HG02623 (cell line): ENCODE results near the gene PTPA.
"Not testable (repeated sequence)": the region's sequence is repeated elsewhere in the genome, so short reads cannot be mapped to it uniquely, and the experiment has no call there.

Experiments
- ATAC-seq: cut with Tn5 transposase; IDR thresholded peaks from one replicate; pipeline ENCODE4 v1.9.1; 2021; ENCODE audit warnings: moderate library complexity; ENCODE audit not compliant: unreplicated experiment

Gene PTPA

DNA sequence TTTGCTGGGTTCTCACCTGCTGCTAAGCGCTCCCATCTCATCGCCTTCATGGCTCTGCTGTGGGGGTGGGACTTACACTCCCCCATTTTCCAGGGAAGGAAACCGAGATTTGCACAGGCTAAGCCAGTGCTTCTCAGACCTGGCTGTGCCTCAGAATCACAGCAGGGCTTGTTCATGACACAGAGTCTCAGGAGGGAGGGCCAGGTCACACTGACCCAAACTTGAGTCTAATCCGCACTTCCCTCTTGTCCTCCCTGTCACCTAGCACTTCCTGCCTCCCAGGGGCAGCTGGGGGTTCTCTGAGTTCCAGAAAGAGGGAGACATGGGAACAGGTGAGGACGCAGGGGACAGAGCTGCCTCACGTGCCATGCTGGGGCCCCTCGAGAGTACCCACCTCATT lies 82.4 kb downstream of the PTPA start:
- no peak for ATAC-seq

- ATAC-seq, result no peak
Observed at GRCh38 chr9:129194221-129194620, 83.0 kb downstream of the PTPA start.

- ATAC-seq, result no peak
Observed at GRCh38 chr9:129195606-129196005, 84.4 kb downstream of the PTPA start.

DNA sequence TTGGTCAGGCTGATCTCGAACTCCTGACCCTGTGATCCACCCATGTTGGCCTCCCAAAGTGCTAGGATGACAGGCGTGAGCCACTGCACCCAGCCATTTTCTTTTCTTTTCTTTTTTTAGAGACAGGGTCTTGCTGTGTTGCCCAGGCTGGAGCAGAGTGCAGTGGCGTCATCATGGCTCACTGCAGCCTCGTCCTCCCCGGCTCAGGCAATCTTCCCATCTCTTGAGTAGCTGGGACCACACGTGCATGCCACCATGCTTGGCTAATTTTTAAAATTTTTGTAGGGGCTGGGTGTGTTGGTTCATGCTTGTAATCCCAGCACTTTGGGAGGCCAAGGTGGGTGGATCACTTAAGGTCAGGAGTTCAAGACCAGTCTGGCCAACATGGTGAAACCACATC lies 85.8 kb downstream of the PTPA start:
- ATAC-seq, result not testable (repeated sequence)

- ATAC-seq, result no peak
Observed at GRCh38 chr9:129197978-129198318, 86.7 kb downstream of the PTPA start.
